Measurements from ENCODE around the gene PSAP. TPM values are rescaled to one million over a fixed set of nuclear protein-coding genes. Genes with fewer than 3 reads are reported as not detected.
A peak's percentile ranks its signal among the peaks of the same experiment; 100 is the strongest.

PSAP gene
- total and polyA plus RNA-seq, 10 donors = 363 to 1,826 (median 1,412) TPM

DNA sequence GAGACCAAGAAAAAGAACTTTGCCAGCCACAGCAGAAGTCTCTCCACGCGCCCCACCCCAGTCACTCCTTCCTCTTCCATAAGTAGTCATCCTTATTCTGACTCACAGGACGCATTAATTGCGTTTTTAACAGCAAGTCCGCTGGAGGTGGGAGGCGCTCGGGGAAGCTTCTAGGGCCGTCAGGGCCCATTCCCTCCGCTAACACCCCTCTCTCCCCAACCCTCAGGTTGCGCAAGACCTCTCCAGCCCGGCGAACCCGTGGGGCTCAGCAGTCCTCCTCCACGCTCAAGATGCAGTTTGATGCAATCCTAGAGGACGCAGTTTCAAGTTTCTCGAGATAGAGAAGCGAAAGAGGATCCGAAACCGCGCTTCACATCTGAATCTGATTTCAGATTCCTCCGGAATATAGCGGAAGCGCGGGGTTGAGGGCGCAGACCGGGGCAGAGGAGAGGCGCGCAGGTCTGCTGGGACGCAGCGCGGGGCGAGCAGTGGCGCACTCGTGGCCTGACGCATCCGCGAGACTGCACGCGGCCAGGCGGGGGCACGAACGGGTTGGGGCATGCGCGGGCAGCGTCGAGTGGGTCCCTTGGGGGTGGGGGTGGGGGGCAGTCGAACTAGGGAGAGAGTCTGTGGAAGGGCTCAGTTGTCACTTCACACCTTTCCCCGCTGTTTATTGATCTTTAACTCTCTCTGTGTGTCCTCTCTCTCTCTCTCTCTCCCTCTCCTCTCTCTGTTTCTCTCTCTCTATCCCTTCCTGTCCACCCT, 37.8 kb upstream of the PSAP start:
- no peaks in the 10 kb centered on the region for H3K9me3 ChIP-seq
- H3K27me3 ChIP-seq (replicated peaks in 1 of 7) = no peaks in the 10 kb centered on the region
- H3K4me1 ChIP-seq = peaks cover 19 to 53% (median 33%) of the 10 kb centered on the region in 6 donors
- intact Hi-C loops (cut with DNase I; ENCODE audit: low total_unique reads) = loop anchor here (10.0 kb wide), 1 partner anchor 54 kb away; no protein-coding TSS in a partner anchor
- no peaks in the 10 kb centered on the region for H3K36me3 ChIP-seq
- 0 to 1% (median 1%) methylated on average over 35 to 48 of the region's 48 CpGs for WGBS, 5 donors
- DNase-seq = peak; percentile 96
- H3K27ac ChIP-seq = peak overlapping the region in 7 of 8 donors; percentile 70 to 90 (median 80)
- H3K4me3 ChIP-seq = peak overlapping the region; percentile 27 to 70 (median 44)
- TF ChIP-seq, protein P1, sequence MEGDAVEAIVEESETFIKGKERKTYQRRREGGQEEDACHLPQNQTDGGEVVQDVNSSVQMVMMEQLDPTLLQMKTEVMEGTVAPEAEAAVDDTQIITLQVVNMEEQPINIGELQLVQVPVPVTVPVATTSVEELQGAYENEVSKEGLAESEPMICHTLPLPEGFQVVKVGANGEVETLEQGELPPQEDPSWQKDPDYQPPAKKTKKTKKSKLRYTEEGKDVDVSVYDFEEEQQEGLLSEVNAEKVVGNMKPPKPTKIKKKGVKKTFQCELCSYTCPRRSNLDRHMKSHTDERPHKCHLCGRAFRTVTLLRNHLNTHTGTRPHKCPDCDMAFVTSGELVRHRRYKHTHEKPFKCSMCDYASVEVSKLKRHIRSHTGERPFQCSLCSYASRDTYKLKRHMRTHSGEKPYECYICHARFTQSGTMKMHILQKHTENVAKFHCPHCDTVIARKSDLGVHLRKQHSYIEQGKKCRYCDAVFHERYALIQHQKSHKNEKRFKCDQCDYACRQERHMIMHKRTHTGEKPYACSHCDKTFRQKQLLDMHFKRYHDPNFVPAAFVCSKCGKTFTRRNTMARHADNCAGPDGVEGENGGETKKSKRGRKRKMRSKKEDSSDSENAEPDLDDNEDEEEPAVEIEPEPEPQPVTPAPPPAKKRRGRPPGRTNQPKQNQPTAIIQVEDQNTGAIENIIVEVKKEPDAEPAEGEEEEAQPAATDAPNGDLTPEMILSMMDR (IDR thresholded peaks at IDR 0.05 in 8 of 11, conservative IDR thresholded peaks at IDR 0.05 in 3 of 11) = peak in 1 of 11 experiments; percentile 14
- TF ChIP-seq POLR2AphosphoS5 (IDR thresholded peaks at IDR 0.05) (peak; percentile 89 to 91 (median 90)), POLR2A (IDR thresholded peaks at IDR 0.05) (no peak)

DNA sequence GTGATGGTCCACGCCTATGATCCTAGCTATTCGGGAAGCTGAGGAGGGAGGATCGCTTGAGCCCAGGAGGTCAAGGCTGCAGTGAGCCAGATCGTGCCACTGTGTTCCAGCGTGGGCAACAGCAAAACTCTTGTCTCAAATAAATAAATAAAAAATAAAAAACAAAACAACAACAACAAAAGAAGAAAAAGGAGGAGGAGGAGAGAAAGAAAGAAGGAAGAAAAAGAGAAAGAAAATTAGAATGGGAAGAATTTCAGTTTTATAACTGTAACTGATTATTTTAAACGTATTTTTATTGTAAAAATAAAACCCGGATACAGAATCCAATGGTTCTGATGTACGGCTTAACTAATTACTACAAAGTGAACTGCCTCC, 37.2 kb upstream of the PSAP start:
- Histone ChIP-seq H3K4me1 (peaks cover 23 to 59% (median 39%) of the 10 kb centered on the region in 6 donors), H3K9me3 (no peaks in the 10 kb centered on the region), H3K27ac (peak overlapping the region in 7 of 8 donors; percentile 70 to 90 (median 80)), H3K27me3 (replicated peaks in 1 of 7) (no peaks in the 10 kb centered on the region), H3K36me3 (no peaks in the 10 kb centered on the region), H3K4me3 (peak overlapping the region in 7 of 8 donors; percentile 39 to 70 (median 44))
- 40 to 54% (median 51%) methylated on average over 8 of the region's 8 CpGs for WGBS, 5 donors
- TF ChIP-seq, protein P1 (IDR thresholded peaks at IDR 0.05 in 8 of 11, conservative IDR thresholded peaks at IDR 0.05 in 3 of 11) = no peak
- no peak for TF ChIP-seq POLR2AphosphoS5 (IDR thresholded peaks at IDR 0.05)
- no peak for TF ChIP-seq POLR2A (IDR thresholded peaks at IDR 0.05)
- intact Hi-C loops (cut with DNase I; ENCODE audit: low total_unique reads) = loop anchor here (10.0 kb wide), 1 partner anchor 53 kb away; no protein-coding TSS in a partner anchor
- DNase-seq = no peak

DNA sequence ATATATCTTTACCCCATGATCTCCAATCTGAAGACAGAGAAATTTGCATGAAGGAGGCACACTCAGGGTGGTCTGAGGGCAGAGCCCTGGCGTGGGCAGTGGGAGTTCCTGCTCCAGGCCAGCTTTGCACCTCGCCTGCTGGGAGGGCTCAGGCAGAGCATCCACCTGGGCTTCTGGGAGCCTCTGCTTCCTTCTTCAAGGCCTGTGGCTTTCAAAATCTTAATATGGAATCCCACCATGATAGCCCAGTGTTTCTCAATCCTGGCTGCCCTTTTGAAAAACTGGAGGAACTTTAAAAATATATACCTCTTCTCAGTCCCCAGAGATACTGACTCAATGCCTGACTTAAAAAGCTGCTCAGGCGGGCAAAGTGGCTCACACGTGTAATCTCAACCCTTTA, 36.7 kb upstream of the PSAP start:
- Histone ChIP-seq H3K9me3 (no peaks in the 10 kb centered on the region), H3K27me3 (replicated peaks in 1 of 7) (no peaks in the 10 kb centered on the region), H3K4me3 (no peak overlapping the region), H3K27ac (peak overlapping the region in 7 of 8 donors; percentile 70 to 90 (median 80)), H3K4me1 (peaks cover 23 to 61% (median 42%) of the 10 kb centered on the region in 6 donors), H3K36me3 (no peaks in the 10 kb centered on the region)
- intact Hi-C loops (cut with DNase I; ENCODE audit: low total_unique reads) = loop anchor here (10.0 kb wide), 1 partner anchor 53 kb away; no protein-coding TSS in a partner anchor
- 60 to 79% (median 68%) methylated on average over 4 of the region's 4 CpGs for WGBS, 5 donors
- TF ChIP-seq, protein P1 (IDR thresholded peaks at IDR 0.05 in 8 of 11, conservative IDR thresholded peaks at IDR 0.05 in 3 of 11) = no peak
- TF ChIP-seq POLR2AphosphoS5 (IDR thresholded peaks at IDR 0.05) (no peak), POLR2A (IDR thresholded peaks at IDR 0.05) (no peak)
- DNase-seq = no peak

Data from spleen (tissue), 11 donors.